ENCODE results near the gene CD276. TPM values are rescaled to one million over a fixed set of nuclear protein-coding genes. Genes with fewer than 3 reads are reported as not detected.
A peak's percentile ranks its signal among the peaks of the same experiment; 100 is the strongest.
"Not testable (repeated sequence)": the region's sequence is repeated elsewhere in the genome, so short reads cannot be mapped to it uniquely, and the experiment has no call there.

CD276 gene
- total RNA-seq, 4 donors from 2014 or later: 31.8 to 58.1 (median 40.1) TPM

DNA sequence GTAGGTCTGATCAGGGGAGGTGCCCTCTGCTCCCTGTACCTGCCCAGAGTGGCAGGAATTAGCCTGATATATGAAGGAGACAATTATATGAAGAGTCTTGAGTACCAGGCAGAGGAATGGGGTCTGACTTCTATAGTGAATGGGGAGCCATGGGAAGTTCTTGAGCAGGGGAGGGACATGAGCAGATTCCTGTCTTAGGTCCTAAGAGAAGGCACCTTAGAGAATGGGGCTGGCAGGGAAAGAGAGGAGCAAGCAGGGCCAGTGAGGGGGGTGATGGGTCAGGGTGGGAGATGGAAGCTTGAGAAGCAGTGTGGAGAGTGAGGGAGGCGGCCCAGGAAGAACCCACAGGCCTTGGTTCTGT lies 12.4 kb downstream of the CD276 start:
- no peak for TF ChIP-seq EP300 (IDR thresholded peaks at IDR 0.05)
- Histone ChIP-seq H3K27me3 (no peaks in the 10 kb centered on the region), H3K27ac (replicated peaks in 1 of 4) (peak overlapping the region in 3 of 4 donors; percentile 28 to 44 (median 34))

DNA sequence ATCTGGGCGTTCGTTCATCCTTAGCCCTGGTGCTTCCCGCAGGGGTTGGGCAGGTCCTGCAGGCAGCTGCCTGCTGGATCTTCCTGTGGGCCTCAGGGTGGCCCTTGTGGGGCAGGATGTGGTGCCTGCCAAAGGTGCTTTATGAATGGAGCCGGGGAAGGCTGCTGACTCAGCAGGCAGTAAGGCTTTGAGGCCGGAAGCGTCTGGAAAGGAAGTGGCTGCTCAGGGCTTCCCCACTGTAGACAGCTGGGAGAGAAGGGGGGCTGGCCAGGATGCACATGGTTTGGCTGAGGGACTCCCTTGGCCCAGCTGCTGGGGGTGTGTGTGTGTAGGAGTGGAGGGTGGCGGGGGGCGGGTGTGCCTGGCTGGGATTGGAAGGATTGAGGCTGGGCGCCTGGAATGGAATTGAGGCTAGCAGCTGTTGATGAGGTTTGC lies 12.9 kb downstream of the CD276 start:
- H3K36me3 ChIP-seq: peaks cover 0 to 5% (median 0%) of the 10 kb centered on the region in 4 donors
- no peaks in the 10 kb centered on the region for H3K27me3 ChIP-seq
- H3K27ac ChIP-seq (replicated peaks in 1 of 4): peak overlapping the region in 3 of 4 donors; percentile 28 to 44 (median 34)
- H3K9me3 ChIP-seq: no peaks in the 10 kb centered on the region
- intact Hi-C loops (cut with DNase I): no loop called here
- WGBS: 4% methylated on average over 9 of the region's 9 CpGs
- peaks cover 44 to 51% (median 48%) of the 10 kb centered on the region in 4 donors for H3K4me1 ChIP-seq
- DNase-seq (ENCODE audit: extremely low spot score): peak; percentile 96
- TF ChIP-seq POLR2AphosphoS5 (IDR thresholded peaks at IDR 0.05) (peak; percentile 72 to 86), POLR2A (IDR thresholded peaks at IDR 0.05; ENCODE audit: low read depth) (no peak)
- no peak overlapping the region for H3K4me3 ChIP-seq

More for the DNA sequence above, 12.4 kb downstream of the CD276 start:
- Histone ChIP-seq H3K4me3 (no peak overlapping the region), H3K36me3 (peaks cover 0 to 5% (median 0%) of the 10 kb centered on the region in 4 donors), H3K9me3 (no peaks in the 10 kb centered on the region), H3K4me1 (peaks cover 48 to 55% (median 52%) of the 10 kb centered on the region in 4 donors)
- intact Hi-C loops (cut with DNase I): no loop called here
- no peak for DNase-seq (ENCODE audit: extremely low spot score)
- WGBS: 65% methylated on average over 1 of the region's 1 CpG

DNA sequence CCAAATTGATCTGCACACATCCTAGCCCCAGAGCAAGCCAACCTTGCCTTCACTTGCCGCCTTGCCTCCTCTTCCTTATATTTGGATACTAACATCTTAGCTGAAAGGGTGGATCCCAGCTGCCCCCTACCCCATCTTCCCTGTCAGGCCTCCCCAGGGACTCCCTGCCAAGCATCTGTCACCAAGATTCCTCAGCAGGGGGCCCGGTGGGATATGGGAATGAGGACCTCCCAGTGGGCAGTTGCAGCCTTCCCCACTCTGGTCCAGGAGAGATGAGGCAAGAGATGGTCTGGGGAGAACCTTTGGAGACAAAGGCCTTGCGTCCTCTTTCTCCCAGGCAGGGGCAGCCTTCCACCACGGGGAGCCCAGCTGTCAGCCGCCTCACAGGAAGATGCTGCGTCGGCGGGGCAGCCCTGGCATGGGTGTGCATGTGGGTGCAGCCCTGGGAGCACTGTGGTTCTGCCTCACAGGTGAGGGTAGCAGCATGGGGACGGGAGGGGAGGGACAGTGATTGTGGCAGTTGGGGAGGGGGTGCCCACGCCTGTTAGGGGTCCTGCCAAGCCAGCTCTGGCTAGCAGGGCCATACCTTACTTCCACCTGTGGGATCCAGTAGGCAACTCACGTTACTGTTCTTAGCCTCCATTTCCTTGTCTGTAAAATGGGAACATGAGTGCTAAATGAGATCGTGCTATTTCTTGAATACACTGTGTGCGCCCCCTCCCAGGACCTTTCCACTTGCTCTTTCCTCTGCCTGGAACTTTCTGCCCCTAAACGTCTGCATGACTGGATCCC lies 15.3 kb downstream of the CD276 start:
- no peak for DNase-seq (ENCODE audit: extremely low spot score)
- intact Hi-C loops (cut with DNase I): loop anchor here (1.0 to 10.0 kb wide), 4 partner anchors 22 to 415 kb away; no protein-coding TSS in a partner anchor
- Histone ChIP-seq H3K27me3 (no peaks in the 10 kb centered on the region), H3K36me3 (peaks cover 4 to 27% (median 19%) of the 10 kb centered on the region in 4 donors), H3K9me3 (no peaks in the 10 kb centered on the region), H3K4me1 (peaks cover 36 to 41% (median 37%) of the 10 kb centered on the region in 4 donors), H3K27ac (replicated peaks in 1 of 4) (no peak overlapping the region), H3K4me3 (no peak overlapping the region)
- TF ChIP-seq POLR2AphosphoS5 (IDR thresholded peaks at IDR 0.05) (no peak), EP300 (IDR thresholded peaks at IDR 0.05) (no peak), POLR2A (IDR thresholded peaks at IDR 0.05; ENCODE audit: low read depth) (no peak)
- TF ChIP-seq, protein P1, sequence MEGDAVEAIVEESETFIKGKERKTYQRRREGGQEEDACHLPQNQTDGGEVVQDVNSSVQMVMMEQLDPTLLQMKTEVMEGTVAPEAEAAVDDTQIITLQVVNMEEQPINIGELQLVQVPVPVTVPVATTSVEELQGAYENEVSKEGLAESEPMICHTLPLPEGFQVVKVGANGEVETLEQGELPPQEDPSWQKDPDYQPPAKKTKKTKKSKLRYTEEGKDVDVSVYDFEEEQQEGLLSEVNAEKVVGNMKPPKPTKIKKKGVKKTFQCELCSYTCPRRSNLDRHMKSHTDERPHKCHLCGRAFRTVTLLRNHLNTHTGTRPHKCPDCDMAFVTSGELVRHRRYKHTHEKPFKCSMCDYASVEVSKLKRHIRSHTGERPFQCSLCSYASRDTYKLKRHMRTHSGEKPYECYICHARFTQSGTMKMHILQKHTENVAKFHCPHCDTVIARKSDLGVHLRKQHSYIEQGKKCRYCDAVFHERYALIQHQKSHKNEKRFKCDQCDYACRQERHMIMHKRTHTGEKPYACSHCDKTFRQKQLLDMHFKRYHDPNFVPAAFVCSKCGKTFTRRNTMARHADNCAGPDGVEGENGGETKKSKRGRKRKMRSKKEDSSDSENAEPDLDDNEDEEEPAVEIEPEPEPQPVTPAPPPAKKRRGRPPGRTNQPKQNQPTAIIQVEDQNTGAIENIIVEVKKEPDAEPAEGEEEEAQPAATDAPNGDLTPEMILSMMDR (IDR thresholded peaks at IDR 0.05): no peak
- WGBS: 79% methylated on average over 5 of the region's 14 CpGs

DNA sequence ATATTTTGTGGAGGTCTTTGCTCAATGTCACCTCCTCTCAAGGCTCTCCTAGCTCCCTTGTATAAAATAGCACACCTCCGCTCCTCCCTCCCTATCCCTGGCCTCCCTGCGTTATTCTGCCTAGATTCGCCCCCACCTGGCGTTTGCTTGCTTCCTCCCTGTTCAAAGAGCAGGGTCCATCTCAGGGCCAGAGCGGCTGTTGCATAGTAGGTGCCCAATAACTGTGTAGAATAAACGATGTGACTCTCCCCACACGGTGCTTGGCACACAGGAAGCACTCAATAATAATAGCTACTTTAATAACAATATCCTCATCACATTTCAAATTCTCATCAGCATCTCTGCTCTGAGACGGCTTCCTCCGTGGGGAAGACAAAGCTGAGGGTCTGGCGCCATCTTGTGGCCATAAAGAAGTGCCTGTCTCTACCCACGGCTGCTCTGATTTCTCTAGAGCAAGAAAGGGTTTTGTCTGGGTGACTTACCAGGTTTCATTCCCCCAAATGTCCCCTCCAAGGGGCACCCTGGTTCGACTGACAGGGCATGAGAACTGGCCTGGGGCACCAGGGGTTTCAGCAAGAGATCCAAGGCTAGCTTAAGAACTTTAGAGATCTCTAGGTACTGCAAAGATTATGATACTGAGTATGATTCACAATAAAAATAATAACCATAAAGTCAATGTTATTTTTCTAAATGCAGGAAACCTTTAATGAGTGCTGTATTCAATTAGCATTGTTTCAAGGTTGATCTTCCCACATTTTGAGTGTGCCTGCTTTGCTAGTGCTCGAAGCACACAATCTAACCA lies 16.1 kb downstream of the CD276 start:
- Histone ChIP-seq H3K36me3 (peaks cover 4 to 33% (median 23%) of the 10 kb centered on the region in 4 donors), H3K27ac (replicated peaks in 1 of 4) (no peak overlapping the region), H3K27me3 (no peaks in the 10 kb centered on the region), H3K9me3 (no peaks in the 10 kb centered on the region), H3K4me1 (peaks cover 28 to 41% (median 30%) of the 10 kb centered on the region in 4 donors), H3K4me3 (no peak overlapping the region)
- intact Hi-C loops (cut with DNase I): loop anchor here (1.0 to 10.0 kb wide), 3 partner anchors 23 to 415 kb away; no protein-coding TSS in a partner anchor
- WGBS: 26% methylated on average over 13 of the region's 13 CpGs
- TF ChIP-seq POLR2A (IDR thresholded peaks at IDR 0.05; ENCODE audit: low read depth) (no peak), POLR2AphosphoS5 (IDR thresholded peaks at IDR 0.05) (peak in 1 of 2 donors; percentile 46)
- TF ChIP-seq, protein P1 (IDR thresholded peaks at IDR 0.05): peak; percentile 93 to 95 (median 94)
- no peak for DNase-seq (ENCODE audit: extremely low spot score)

DNA sequence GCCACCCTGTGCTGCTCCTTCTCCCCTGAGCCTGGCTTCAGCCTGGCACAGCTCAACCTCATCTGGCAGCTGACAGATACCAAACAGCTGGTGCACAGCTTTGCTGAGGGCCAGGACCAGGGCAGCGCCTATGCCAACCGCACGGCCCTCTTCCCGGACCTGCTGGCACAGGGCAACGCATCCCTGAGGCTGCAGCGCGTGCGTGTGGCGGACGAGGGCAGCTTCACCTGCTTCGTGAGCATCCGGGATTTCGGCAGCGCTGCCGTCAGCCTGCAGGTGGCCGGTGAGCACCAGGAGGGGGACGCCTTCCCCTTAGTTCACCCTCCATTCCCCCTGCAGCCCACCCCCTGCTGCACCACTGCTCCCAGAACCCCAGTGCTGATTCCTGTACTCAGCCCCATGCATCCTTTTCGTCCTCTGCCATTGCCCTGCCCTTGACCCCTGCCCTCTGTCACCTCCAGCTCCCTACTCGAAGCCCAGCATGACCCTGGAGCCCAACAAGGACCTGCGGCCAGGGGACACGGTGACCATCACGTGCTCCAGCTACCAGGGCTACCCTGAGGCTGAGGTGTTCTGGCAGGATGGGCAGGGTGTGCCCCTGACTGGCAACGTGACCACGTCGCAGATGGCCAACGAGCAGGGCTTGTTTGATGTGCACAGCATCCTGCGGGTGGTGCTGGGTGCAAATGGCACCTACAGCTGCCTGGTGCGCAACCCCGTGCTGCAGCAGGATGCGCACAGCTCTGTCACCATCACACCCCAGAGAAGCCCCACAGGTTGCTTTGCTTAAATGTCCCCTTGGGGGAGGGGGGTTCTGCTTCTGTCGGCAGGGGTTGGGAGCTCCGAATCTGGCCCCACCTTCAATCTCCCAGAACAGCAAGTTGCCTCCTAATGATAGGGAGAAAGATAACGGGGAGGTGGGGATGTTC lies 18.4 kb downstream of the CD276 start:
- H3K4me3 ChIP-seq; H3K27me3 ChIP-seq; DNase-seq (ENCODE audit: extremely low spot score); H3K9me3 ChIP-seq; H3K27ac ChIP-seq (replicated peaks in 1 of 4): not testable (repeated sequence)
- Histone ChIP-seq H3K36me3 (peaks cover 9 to 51% (median 32%) of the 10 kb centered on the region in 4 donors), H3K4me1 (peaks cover 5 to 20% (median 7%) of the 10 kb centered on the region in 4 donors)
- intact Hi-C loops (cut with DNase I): loop anchor here (5.0 to 10.0 kb wide), 2 partner anchors 140 to 418 kb away; no protein-coding TSS in a partner anchor
- WGBS: 90% methylated on average over 15 of the region's 33 CpGs

DNA sequence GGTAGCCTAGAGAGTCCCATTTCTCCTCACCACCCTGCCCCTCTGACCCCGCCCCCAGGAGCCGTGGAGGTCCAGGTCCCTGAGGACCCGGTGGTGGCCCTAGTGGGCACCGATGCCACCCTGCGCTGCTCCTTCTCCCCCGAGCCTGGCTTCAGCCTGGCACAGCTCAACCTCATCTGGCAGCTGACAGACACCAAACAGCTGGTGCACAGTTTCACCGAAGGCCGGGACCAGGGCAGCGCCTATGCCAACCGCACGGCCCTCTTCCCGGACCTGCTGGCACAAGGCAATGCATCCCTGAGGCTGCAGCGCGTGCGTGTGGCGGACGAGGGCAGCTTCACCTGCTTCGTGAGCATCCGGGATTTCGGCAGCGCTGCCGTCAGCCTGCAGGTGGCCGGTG lies 19.4 kb downstream of the CD276 start:
- not testable (repeated sequence) for H3K4me3 ChIP-seq; DNase-seq (ENCODE audit: extremely low spot score); H3K9me3 ChIP-seq; H3K27me3 ChIP-seq; H3K27ac ChIP-seq (replicated peaks in 1 of 4)
- H3K36me3 ChIP-seq: peaks cover 9 to 62% (median 41%) of the 10 kb centered on the region in 4 donors
- intact Hi-C loops (cut with DNase I): loop anchor here (5.0 to 10.0 kb wide), 2 partner anchors 141 to 419 kb away; no protein-coding TSS in a partner anchor
- H3K4me1 ChIP-seq: peaks cover 0 to 11% (median 0%) of the 10 kb centered on the region in 4 donors
- WGBS: 88% methylated on average over 23 of the region's 23 CpGs

DNA sequence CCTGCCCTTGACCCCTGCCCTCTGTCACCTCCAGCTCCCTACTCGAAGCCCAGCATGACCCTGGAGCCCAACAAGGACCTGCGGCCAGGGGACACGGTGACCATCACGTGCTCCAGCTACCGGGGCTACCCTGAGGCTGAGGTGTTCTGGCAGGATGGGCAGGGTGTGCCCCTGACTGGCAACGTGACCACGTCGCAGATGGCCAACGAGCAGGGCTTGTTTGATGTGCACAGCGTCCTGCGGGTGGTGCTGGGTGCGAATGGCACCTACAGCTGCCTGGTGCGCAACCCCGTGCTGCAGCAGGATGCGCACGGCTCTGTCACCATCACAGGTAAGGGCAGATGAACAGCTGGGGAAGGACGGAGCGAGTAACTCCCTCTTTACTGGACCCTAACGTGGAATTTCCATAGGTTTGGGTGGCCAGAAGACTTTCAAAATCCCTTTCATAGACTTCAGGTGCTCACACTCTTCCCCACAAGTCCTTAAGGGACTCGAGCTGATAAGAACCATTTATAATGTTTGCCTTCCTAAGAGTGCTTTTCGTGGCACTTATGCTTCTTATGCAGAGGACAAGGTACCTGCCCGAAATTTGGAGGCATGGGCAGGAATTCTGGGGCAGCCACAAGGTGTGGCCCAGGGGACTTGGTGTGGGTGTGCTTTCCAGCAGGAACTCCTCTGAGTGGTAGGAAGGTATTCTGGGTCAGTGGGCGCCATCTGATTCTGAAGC lies 20.1 kb downstream of the CD276 start:
- H3K36me3 ChIP-seq: peaks cover 9 to 69% (median 46%) of the 10 kb centered on the region in 4 donors
- not testable (repeated sequence) for H3K27ac ChIP-seq (replicated peaks in 1 of 4); H3K27me3 ChIP-seq; DNase-seq (ENCODE audit: extremely low spot score); H3K4me3 ChIP-seq; H3K9me3 ChIP-seq
- WGBS: 85% methylated on average over 9 of the region's 23 CpGs
- intact Hi-C loops (cut with DNase I): loop anchor here (5.0 to 10.0 kb wide), 2 partner anchors 142 to 420 kb away; no protein-coding TSS in a partner anchor
- H3K4me1 ChIP-seq: peaks cover 0 to 11% (median 0%) of the 10 kb centered on the region in 4 donors

Data from esophagus muscularis mucosa (tissue), 4 donors.